ENCODE data around the gene TBX2. TPM values are rescaled to one million over a fixed set of nuclear protein-coding genes. Genes with fewer than 3 reads are reported as not detected.

Gene TBX2
- total RNA-seq, 1 donor from 2014 or later: 122 TPM

GRCh38 chr17:61454381-61455323, 55.0 kb downstream of the TBX2 start:
- Histone ChIP-seq H3K36me3 (no peaks in the 10 kb centered on the region), H3K27me3 (peaks cover 94% of the 10 kb centered on the region), H3K27ac (peak overlapping the region; percentile 87), H3K9me3 (no peaks in the 10 kb centered on the region), H3K4me1 (peaks cover 28% of the 10 kb centered on the region), H3K4me3 (peak overlapping the region; percentile 46)
- intact Hi-C loops (cut with DNase I): no loop called here
- no peak for TF ChIP-seq CTCF (IDR thresholded peaks at IDR 0.05)
- ATAC-seq (no peak), DNase-seq (no peak)

GRCh38 chr17:61455324-61456060, 55.8 kb downstream of the TBX2 start:
- H3K36me3 ChIP-seq: no peaks in the 10 kb centered on the region
- no peak for TF ChIP-seq CTCF (IDR thresholded peaks at IDR 0.05)
- peaks cover 28% of the 10 kb centered on the region for H3K4me1 ChIP-seq
- peaks cover 88% of the 10 kb centered on the region for H3K27me3 ChIP-seq
- peak overlapping the region; percentile 87 for H3K27ac ChIP-seq
- no peak for ATAC-seq
- peak overlapping the region; percentile 46 for H3K4me3 ChIP-seq
- no peak for DNase-seq
- intact Hi-C loops (cut with DNase I): no loop called here
- no peaks in the 10 kb centered on the region for H3K9me3 ChIP-seq

GRCh38 chr17:61456061-61456681, 56.5 kb downstream of the TBX2 start:
- peak overlapping the region; percentile 46 for H3K4me3 ChIP-seq
- ATAC-seq (no peak), DNase-seq (peak; percentile 60)
- H3K9me3 ChIP-seq: no peaks in the 10 kb centered on the region
- no peak for TF ChIP-seq CTCF (IDR thresholded peaks at IDR 0.05)
- H3K36me3 ChIP-seq: no peaks in the 10 kb centered on the region
- peaks cover 88% of the 10 kb centered on the region for H3K27me3 ChIP-seq
- H3K4me1 ChIP-seq: peaks cover 24% of the 10 kb centered on the region
- H3K27ac ChIP-seq: peak overlapping the region; percentile 87
- intact Hi-C loops (cut with DNase I): no loop called here

DNA sequence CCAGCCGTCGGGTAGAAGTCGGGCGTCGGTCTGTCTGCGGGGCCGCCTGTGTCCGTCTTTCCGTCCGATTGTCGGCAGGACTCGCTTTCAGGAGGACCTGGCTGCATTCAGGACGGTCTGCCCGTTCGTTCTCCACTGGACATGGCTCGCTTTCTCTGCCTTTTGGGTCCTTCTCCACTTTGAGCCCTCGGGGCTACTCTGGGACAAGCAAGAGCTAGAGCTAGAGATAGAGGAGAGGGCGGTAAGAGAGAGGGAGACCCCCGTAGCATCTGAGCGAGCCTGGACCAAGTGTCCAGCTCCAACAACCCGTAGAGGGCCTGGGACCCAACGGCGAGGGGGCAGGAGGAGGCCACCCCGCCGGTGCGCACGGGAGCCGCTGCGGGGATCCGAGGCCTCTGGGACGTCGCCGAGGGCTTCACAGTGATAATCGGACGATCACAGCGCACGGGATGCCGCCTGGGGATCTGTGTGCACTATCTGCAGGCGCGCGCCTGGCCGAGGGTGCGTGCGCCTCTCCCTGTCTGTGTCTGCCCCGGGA, 57.1 kb downstream of the TBX2 start:
- Histone ChIP-seq H3K36me3 (no peaks in the 10 kb centered on the region), H3K9me3 (no peaks in the 10 kb centered on the region), H3K27me3 (peaks cover 88% of the 10 kb centered on the region), H3K4me1 (peaks cover 21% of the 10 kb centered on the region), H3K4me3 (peak overlapping the region; percentile 46), H3K27ac (peak overlapping the region; percentile 87)
- no peak for TF ChIP-seq CTCF (IDR thresholded peaks at IDR 0.05)
- DNase-seq (peak; percentile 62), ATAC-seq (no peak)
- intact Hi-C loops (cut with DNase I): no loop called here

DNA sequence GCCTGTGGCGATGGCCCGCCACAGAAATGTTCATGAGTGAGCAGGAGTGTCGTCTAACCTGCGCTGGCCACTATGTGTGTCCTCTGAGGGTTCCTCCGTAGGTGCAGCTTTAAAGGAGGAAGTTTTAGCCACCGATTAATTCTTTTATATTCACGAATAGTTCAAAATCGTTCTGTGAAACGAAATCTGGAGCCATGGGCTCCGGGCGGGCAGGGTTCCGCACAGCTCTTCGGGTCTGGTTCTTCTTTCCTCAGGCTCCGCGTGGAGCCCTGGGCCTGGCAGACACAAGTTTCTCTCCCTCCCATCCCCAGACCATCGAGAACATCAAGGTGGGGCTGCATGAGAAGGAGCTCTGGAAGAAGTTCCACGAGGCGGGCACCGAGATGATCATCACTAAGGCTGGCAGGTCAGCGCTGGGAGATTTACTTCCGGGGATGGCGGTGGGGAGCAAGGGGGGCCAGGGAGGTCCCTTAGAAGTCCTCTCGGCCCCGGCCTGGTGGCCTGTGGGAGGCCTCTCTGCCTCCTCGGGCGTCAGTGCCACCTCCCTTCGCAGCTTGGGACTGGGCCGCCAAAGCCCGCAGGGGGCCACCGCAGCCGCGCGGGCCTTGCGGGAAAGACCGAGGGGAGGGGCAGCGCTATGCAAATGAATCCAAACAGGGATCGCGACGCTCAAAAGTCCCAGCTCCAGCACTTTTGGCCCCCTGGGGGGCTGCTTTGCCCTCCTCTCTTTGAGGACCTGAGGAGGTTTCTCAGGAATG, 57.8 kb downstream of the TBX2 start:
- Histone ChIP-seq H3K4me3 (peak overlapping the region; percentile 46), H3K4me1 (peaks cover 20% of the 10 kb centered on the region), H3K9me3 (no peaks in the 10 kb centered on the region), H3K36me3 (no peaks in the 10 kb centered on the region), H3K27me3 (peaks cover 86% of the 10 kb centered on the region), H3K27ac (peak overlapping the region; percentile 87)
- intact Hi-C loops (cut with DNase I): no loop called here
- DNase-seq: peak; percentile 61
- no peak for ATAC-seq
- no peak for TF ChIP-seq CTCF (IDR thresholded peaks at IDR 0.05)
